HFFc6 (cell line): ENCODE measurements around the gene OR2H1. TPM values are rescaled to one million over a fixed set of nuclear protein-coding genes. Genes with fewer than 3 reads are reported as not detected.

Experiments
- DNase-seq: peaks from one replicate; pipeline ENCODE4 v3.0.0-alpha.2; 2018
- H3K27ac Mint-ChIP-seq: 2 replicates; pipeline ENCODE4 v1.8.0; 2020; ENCODE audit warnings: mild to moderate bottlenecking, mixed read lengths
- H3K27me3 Mint-ChIP-seq: 2 replicates; pipeline ENCODE4 v1.8.0; 2021; ENCODE audit warnings: mild to moderate bottlenecking, moderate library complexity, mixed read lengths; ENCODE audit not compliant: insufficient read depth
- H3K36me3 Mint-ChIP-seq: 2 replicates; pipeline ENCODE4 v1.8.0; 2021; ENCODE audit warnings: low read depth, mixed read lengths
- H3K4me1 Mint-ChIP-seq: 2 replicates; pipeline ENCODE4 v1.8.0; 2020; ENCODE audit warnings: low read depth, mixed read lengths
- H3K4me3 Mint-ChIP-seq: 2 replicates; pipeline ENCODE4 v1.8.0; 2020; ENCODE audit warnings: mild to moderate bottlenecking, moderate library complexity, mixed read lengths
- H3K9me3 Mint-ChIP-seq: 2 replicates; pipeline ENCODE4 v1.8.0; 2020; ENCODE audit warnings: mild to moderate bottlenecking, mixed read lengths
- long read RNA-seq: library from polyadenylated mRNA; unstranded; transcript quantifications from one replicate; pipeline ENCODE4 v2.0.0, GENCODE V29; 2019
- total RNA-seq, 6 experiments: library from RNA; stranded (reverse); fragmentation: NEBNext Ultra II Directional; extraction: Animal tissue kit (Norgen Biotek cat#: 25700); gene quantifications; 2 replicates in 1 of 6; 3 replicates in 5 of 6; pipeline ENCODE4 v1.2.3, GENCODE V29; 2021
- TF ChIP-seq, protein P1 (sequence below): fragments of 200-600 bp; sonication (generic); IDR thresholded peaks from 2 replicates; pipeline ENCODE4 v1.5.0; 2021; ENCODE audit warnings: antibody characterized with exemption, mild to moderate bottlenecking

OR2H1 gene
- not detected for total RNA-seq
- long read RNA-seq = 0 reads

DNA sequence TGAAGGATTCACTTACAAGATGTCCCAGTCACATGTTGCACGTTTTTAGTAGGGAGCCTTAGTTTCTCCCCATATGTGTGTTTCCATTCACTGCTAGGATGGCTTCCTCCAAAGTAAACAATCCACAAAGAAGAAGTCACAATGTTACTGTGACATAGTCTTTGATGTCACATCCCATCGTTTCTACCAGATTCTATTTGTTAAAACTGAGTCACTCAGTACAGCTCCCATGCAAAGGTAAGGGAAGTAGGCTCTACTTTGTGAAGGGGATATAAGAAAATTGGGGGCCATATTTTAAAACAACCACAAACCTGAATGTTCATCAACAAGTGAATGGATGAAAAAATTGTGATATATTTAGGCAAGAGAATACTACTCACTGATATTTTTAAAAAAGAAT, at the start of gene OR2H1, which contains the start of gene OR11A1:
OR2H1 (plus strand) TSS at position 185 of the 400 bp plus-strand sequence. CDS start 4,615 bp downstream, outside the sequence.
OR11A1 (minus strand) TSS at position 101 of the 400 bp plus-strand sequence. CDS start 29,430 bp downstream, outside the sequence.
- no peaks in the 10 kb centered on the region for H3K27me3 Mint-ChIP-seq
- 0 out of 2 replicates have a peak, but pooled peaks cover under 1% of the 10 kb centered on the region for H3K36me3 Mint-ChIP-seq
- H3K4me1 Mint-ChIP-seq = no peaks in the 10 kb centered on the region
- H3K9me3 Mint-ChIP-seq = peaks cover 23% of the 10 kb centered on the region
- TF ChIP-seq, protein P1, sequence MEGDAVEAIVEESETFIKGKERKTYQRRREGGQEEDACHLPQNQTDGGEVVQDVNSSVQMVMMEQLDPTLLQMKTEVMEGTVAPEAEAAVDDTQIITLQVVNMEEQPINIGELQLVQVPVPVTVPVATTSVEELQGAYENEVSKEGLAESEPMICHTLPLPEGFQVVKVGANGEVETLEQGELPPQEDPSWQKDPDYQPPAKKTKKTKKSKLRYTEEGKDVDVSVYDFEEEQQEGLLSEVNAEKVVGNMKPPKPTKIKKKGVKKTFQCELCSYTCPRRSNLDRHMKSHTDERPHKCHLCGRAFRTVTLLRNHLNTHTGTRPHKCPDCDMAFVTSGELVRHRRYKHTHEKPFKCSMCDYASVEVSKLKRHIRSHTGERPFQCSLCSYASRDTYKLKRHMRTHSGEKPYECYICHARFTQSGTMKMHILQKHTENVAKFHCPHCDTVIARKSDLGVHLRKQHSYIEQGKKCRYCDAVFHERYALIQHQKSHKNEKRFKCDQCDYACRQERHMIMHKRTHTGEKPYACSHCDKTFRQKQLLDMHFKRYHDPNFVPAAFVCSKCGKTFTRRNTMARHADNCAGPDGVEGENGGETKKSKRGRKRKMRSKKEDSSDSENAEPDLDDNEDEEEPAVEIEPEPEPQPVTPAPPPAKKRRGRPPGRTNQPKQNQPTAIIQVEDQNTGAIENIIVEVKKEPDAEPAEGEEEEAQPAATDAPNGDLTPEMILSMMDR = no peak
- H3K27ac Mint-ChIP-seq = no peak within 1 kb of the TSS
- H3K4me3 Mint-ChIP-seq = no peak within 1 kb of the TSS
- no peak for DNase-seq

DNA sequence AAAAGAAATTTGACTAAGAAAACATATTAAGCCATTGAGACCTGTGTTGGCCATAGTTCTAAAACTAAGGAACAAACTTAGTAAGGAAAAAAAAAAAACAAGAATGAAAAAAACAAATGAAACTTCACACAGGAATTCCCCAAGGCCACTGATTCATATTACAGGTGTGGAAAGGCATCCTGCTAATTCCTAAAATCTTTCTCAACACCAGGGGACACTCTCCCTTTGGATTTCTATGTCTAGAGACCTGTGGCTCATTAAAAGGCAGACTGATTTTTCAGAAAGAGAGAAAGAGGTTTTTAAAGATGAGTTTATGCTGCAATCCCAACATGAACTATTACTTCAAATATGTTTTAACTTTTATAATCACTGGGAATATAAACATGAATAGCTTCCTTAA, 42.4 kb upstream of the OR2H1 start, which contains the start of gene OR12D1:
OR12D1 (plus strand) TSS at position 341 of the 400 bp plus-strand sequence.
- Mint-ChIP-seq H3K9me3 (peaks cover 12% of the 10 kb centered on the region), H3K36me3 (no peaks in the 10 kb centered on the region), H3K4me1 (no peaks in the 10 kb centered on the region), H3K27me3 (no peaks in the 10 kb centered on the region; the same call in 1 of the 2 replicates), H3K4me3 (no peak within 1 kb of the TSS), H3K27ac (no peak within 1 kb of the TSS)
- TF ChIP-seq, protein P1 = no peak
- no peak for DNase-seq

DNA sequence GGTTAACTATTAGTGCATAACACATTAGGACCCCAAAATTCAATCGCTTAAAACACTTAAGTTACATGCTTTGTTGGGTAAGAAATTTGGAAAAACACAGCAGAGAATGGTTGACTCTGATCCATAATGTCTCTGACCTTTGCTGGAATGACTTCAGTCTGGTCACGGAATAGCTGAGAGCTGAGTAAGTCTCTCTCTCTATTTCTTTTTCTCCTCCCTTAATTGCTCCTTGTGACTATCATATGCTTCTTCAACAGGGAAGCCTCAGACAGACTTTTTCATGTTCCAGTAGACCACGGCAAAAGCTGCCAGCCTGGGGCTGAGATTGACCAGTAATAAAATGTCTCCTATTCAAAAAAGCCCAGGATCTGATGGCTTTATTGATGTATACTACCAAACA, 37.4 kb upstream of the OR2H1 start:
- Mint-ChIP-seq H3K27me3 (no peaks in the 10 kb centered on the region; the same call in 1 of the 2 replicates), H3K4me1 (no peaks in the 10 kb centered on the region), H3K36me3 (no peaks in the 10 kb centered on the region), H3K27ac (no peak overlapping the region), H3K9me3 (peaks cover 33% of the 10 kb centered on the region), H3K4me3 (no peak overlapping the region)
- DNase-seq = no peak
- TF ChIP-seq, protein P1 = no peak

DNA sequence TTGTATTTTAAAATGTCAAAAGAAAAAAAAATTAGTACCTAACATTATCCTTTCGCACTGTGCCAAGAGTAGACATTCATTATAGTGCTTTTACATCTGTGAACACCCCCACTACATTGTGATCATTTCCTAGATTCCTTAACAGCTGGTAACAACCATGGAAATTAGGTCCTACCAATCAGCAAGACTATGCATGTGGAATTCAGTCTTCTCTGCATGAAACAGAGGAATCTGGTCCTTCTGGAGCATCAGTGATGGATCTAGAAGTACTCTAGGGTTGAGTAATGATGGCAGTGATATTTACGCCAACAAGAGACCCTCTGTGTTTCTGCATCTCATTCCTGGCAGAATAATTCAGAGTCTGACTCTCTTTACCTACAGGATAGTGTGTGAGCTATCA, 32.8 kb upstream of the OR2H1 start:
- H3K36me3 Mint-ChIP-seq = no peaks in the 10 kb centered on the region
- TF ChIP-seq, protein P1 = no peak
- no peak overlapping the region for H3K4me3 Mint-ChIP-seq
- peaks cover 43% of the 10 kb centered on the region for H3K9me3 Mint-ChIP-seq
- no peaks in the 10 kb centered on the region for H3K4me1 Mint-ChIP-seq
- no peak overlapping the region for H3K27ac Mint-ChIP-seq
- no peak for DNase-seq
- no peaks in the 10 kb centered on the region; the same call in none of the 2 replicates for H3K27me3 Mint-ChIP-seq

DNA sequence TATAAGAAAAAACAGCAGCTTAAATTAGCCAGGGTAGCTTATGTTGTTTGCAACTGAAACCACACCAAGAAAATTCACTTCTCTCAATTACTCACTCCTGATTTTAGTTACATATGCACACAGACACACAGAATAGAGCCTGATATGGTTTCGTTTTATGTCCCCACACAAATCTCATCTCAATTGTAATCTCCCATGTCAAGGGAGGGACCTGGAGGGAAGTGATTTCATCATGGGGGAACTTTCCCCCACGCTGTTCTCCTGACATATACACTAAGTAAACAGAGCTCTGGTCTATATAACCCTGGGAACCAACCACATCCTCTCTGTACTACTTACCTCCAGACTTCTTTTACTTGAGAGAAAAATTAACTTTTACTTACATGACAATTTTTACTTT, 32.4 kb upstream of the OR2H1 start:
- Mint-ChIP-seq H3K4me3 (no peak overlapping the region), H3K27me3 (no peaks in the 10 kb centered on the region; the same call in none of the 2 replicates), H3K36me3 (no peaks in the 10 kb centered on the region), H3K9me3 (peaks cover 43% of the 10 kb centered on the region), H3K27ac (no peak overlapping the region), H3K4me1 (no peaks in the 10 kb centered on the region)
- TF ChIP-seq, protein P1 = no peak
- DNase-seq = no peak
